HepG2 (cell line): Measurements from ENCODE around the gene CLEC16A. TPM values are rescaled to one million over a fixed set of nuclear protein-coding genes. Genes with fewer than 3 reads are reported as not detected.

ENCODE experiments used
- CEBPG ChIP-seq: IDR thresholded peaks from 2 replicates; pipeline ENCODE4 v1.6.1; 2016
- FOXA1 ChIP-seq, 2 experiments: fragments of 450-650 bp in 1 of 2; sonication (generic) in 1 of 2; formaldehyde crosslinking in 1 of 2; IDR thresholded peaks; 2 replicates each; pipeline versions ENCODE4 v1.4.0 to v1.6.1; 2016 to 2020; ENCODE audit warnings: missing genetic modification reagents in 1 of 2
- FOXK2 ChIP-seq: fragments of 450-650 bp; IDR thresholded peaks from 2 replicates; pipeline ENCODE4 v1.6.1; 2016
- HIC2 ChIP-seq: sonication (generic); formaldehyde crosslinking; IDR thresholded peaks from 2 replicates; pipeline ENCODE4 v1.9.0; 2022; ENCODE audit warnings: low read depth, missing genetic modification reagents
- KDM2A ChIP-seq: sonication (generic); formaldehyde crosslinking; IDR thresholded peaks from 2 replicates; pipeline ENCODE4 v1.4.0; 2020; ENCODE audit warnings: low read depth, missing genetic modification reagents, borderline replicate concordance
- KDM5B ChIP-seq: sonication (generic); formaldehyde crosslinking; IDR thresholded peaks from 2 replicates; pipeline ENCODE4 v1.4.0; 2020; ENCODE audit warnings: missing genetic modification reagents, mild to moderate bottlenecking, borderline replicate concordance
- MXD4 ChIP-seq: IDR thresholded peaks from 2 replicates; pipeline ENCODE4 v1.6.1; 2016; ENCODE audit warnings: mild to moderate bottlenecking, missing biosample characterization, missing genetic modification reagents
- MYC ChIP-seq: sonication (generic); formaldehyde crosslinking; IDR thresholded peaks from 2 replicates; pipeline ENCODE4 v1.9.0; 2021; ENCODE audit warnings: missing genetic modification reagents, borderline replicate concordance
- SMAD9 ChIP-seq: sonication (generic); formaldehyde crosslinking; IDR thresholded peaks from 2 replicates; pipeline ENCODE4 v1.5.1; 2020; ENCODE audit warnings: mild to moderate bottlenecking, missing genetic modification reagents
- U2AF1 ChIP-seq: fragments of 200-400 bp; formaldehyde crosslinking; optimal IDR thresholded peaks from 2 replicates; pipeline ENCODE3; 2017; ENCODE audit warnings: mild to moderate bottlenecking, low read depth, low read length
- WIZ ChIP-seq: sonication (generic); formaldehyde crosslinking; IDR thresholded peaks from 2 replicates; pipeline ENCODE4 v1.5.1; 2020; ENCODE audit warnings: mild to moderate bottlenecking, missing genetic modification reagents
- YY1 ChIP-seq: IDR thresholded peaks from 2 replicates; pipeline ENCODE4 v1.6.1; 2011; ENCODE audit warnings: low read length, low read depth, moderate library complexity, mild to moderate bottlenecking; ENCODE audit not compliant: insufficient read depth, insufficient replicate concordance
- ZFP36 ChIP-seq: fragments of 150-350 bp; IDR thresholded peaks from 2 replicates; pipeline ENCODE4 v1.6.1; 2018; ENCODE audit warnings: borderline replicate concordance, low read length, low read depth; ENCODE audit not compliant: partially characterized antibody
- ZNF34 ChIP-seq: sonication (generic); formaldehyde crosslinking; IDR thresholded peaks from 2 replicates; pipeline ENCODE4 v1.4.0; 2020; ENCODE audit warnings: mild to moderate bottlenecking, missing genetic modification reagents, borderline replicate concordance
- ZNF414 ChIP-seq: sonication (generic); formaldehyde crosslinking; IDR thresholded peaks from 2 replicates; pipeline ENCODE4 v1.5.0; 2020; ENCODE audit warnings: missing genetic modification reagents
- ZNF720 ChIP-seq: sonication (generic); formaldehyde crosslinking; IDR thresholded peaks from 2 replicates; pipeline ENCODE4 v1.4.0; 2020; ENCODE audit warnings: missing genetic modification reagents
- ZNF784 ChIP-seq: sonication (generic); formaldehyde crosslinking; IDR thresholded peaks from 2 replicates; pipeline ENCODE4 v1.5.1; 2020; ENCODE audit warnings: missing genetic modification reagents, mild to moderate bottlenecking, borderline replicate concordance
- polyA plus RNA-seq, 8 experiments: library from polyadenylated mRNA; depleted of rRNA in 3 of 8; stranded (reverse) in 7 of 8; unstranded in 1 of 8; fragments of >200 nt; fragmentation: Illumina TruSeq in 4 of 8; extraction: Trizol in 4 of 8; gene quantifications; 2 replicates each; pipeline versions ENCODE4 v1.2.1 to v1.2.3, GENCODE V29; 2011 to 2016; ENCODE audit warnings: low read depth in 4 of 8, missing spikeins in 1 of 8, mixed read lengths in 1 of 8; ENCODE audit not compliant: insufficient read depth in 1 of 8
- total RNA-seq, 5 experiments: library from RNA; depleted of rRNA; stranded (reverse); fragments of >200 nt; fragmentation: Illumina TruSeq; extraction: Trizol; gene quantifications; 2 replicates each; pipeline ENCODE4 v1.2.3, GENCODE V29; 2016; ENCODE audit warnings: low read depth in 1 of 5
- TF ChIP-seq, protein P1 (sequence below): IDR thresholded peaks from 2 replicates; pipeline ENCODE4 v1.6.1; 2016; ENCODE audit warnings: low read depth, borderline replicate concordance
- TF ChIP-seq, protein P2 (sequence below): sonication (generic); formaldehyde crosslinking; IDR thresholded peaks from 2 replicates; pipeline ENCODE4 v1.8.1; 2023; ENCODE audit warnings: mild to moderate bottlenecking, missing genetic modification reagents, borderline replicate concordance
- TF ChIP-seq, protein P3 (sequence below): sonication (generic); formaldehyde crosslinking; IDR thresholded peaks from 2 replicates; pipeline ENCODE4 v1.5.0; 2020; ENCODE audit warnings: missing genetic modification reagents, mild to moderate bottlenecking, borderline replicate concordance

CLEC16A gene
- total and polyA plus RNA-seq, 2 of the 13 experiments (the other 11 are each of a cell fraction or from before 2014, with no cell fraction given), result 8.5 to 10.3 TPM

- TF ChIP-seq HIC2 (CRISPR knock-in tag) (no peak), FOXK2 (no peak), SMAD9 (CRISPR knock-in tag) (0 out of 2 replicates have a peak, but pooled peaks have one; percentile 40), FOXA1 (IDR thresholded peaks at IDR 0.05) (no peak), FOXA1 (CRISPR knock-in tag; IDR thresholded peaks at IDR 0.05) (peak; percentile 86), ZNF34 (0 out of 2 replicates have a peak, but pooled peaks have one; percentile 94), WIZ (CRISPR knock-in tag) (peak; percentile 43; the same call in 1 of the 2 replicates), ZNF414 (CRISPR knock-in tag) (no peak), ZNF720 (0 out of 2 replicates have a peak, but pooled peaks have one; percentile 13), KDM2A (peak; percentile 89), KDM5B (peak; percentile 74; the same call in 1 of the 2 replicates), U2AF1 (peak; percentile 78), CEBPG (CRISPR knock-in tag) (peak; percentile 37), YY1 (no peak), MXD4 (CRISPR knock-in tag) (peak; percentile 86), ZFP36 (no peak), ZNF784 (CRISPR knock-in tag) (0 out of 2 replicates have a peak, but pooled peaks have one; percentile 48), MYC (CRISPR knock-in tag) (peak; percentile 64; the same call in 1 of the 2 replicates)
- TF ChIP-seq, protein P1, sequence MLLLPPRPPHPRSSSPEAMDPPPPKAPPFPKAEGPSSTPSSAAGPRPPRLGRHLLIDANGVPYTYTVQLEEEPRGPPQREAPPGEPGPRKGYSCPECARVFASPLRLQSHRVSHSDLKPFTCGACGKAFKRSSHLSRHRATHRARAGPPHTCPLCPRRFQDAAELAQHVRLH (CRISPR knock-in tag), result peak; percentile 84; the same call in 1 of the 2 replicates
- TF ChIP-seq, protein P2, sequence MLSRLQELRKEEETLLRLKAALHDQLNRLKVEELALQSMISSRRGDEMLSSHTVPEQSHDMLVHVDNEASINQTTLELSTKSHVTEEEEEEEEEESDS (CRISPR knock-in tag), result no peak
- TF ChIP-seq, protein P3, sequence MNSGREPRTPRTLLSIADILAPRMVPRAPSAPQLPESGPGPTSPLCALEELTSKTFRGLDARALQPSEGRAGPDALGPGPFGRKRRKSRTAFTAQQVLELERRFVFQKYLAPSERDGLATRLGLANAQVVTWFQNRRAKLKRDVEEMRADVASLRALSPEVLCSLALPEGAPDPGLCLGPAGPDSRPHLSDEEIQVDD, result no peak
Observed at GRCh38 chr16:10964039-10964890, 19.9 kb downstream of the CLEC16A start (continued).
